Smooth muscle cell (in vitro differentiated cells): Measurements from ENCODE around the gene PRDM12. TPM values are rescaled to one million over a fixed set of nuclear protein-coding genes. Genes with fewer than 3 reads are reported as not detected.

ENCODE experiments used
- DNase-seq: peaks from one replicate; lab custom pipeline; 2025; ENCODE audit not compliant: unreplicated experiment; lab: John Stamatoyannopoulos, UW
- H2AFZ ChIP-seq: fragments of 200-600 bp; sonication (generic); 2 replicates; pipeline ENCODE4 v1.6.0; 2016; ENCODE audit warnings: antibody characterized with exemption, low read depth, mild to moderate bottlenecking
- H3F3A ChIP-seq: fragments of 200-600 bp; sonication (generic); 2 replicates; pipeline ENCODE4 v1.6.0; 2017; ENCODE audit warnings: antibody characterized with exemption, low read depth
- H3K27ac ChIP-seq: fragments of 200-600 bp; sonication (generic); 2 replicates; pipeline ENCODE4 v1.5.1; 2016; ENCODE audit warnings: low read depth, mild to moderate bottlenecking
- H3K27me3 ChIP-seq: fragments of 200-600 bp; sonication (generic); 2 replicates; pipeline ENCODE4 v1.6.1; 2016; ENCODE audit warnings: low read depth, mild to moderate bottlenecking
- H3K36me3 ChIP-seq: fragments of 200-600 bp; sonication (generic); 2 replicates; pipeline ENCODE4 v1.5.1; 2016; ENCODE audit warnings: low read depth
- H3K4me1 ChIP-seq: fragments of 200-600 bp; sonication (generic); 2 replicates; pipeline ENCODE4 v1.5.1; 2016; ENCODE audit warnings: low read depth
- H3K4me2 ChIP-seq: fragments of 200-600 bp; sonication (generic); 2 replicates; pipeline ENCODE4 v1.6.0; 2016; ENCODE audit warnings: mild to moderate bottlenecking
- H3K4me3 ChIP-seq: fragments of 200-600 bp; sonication (generic); 2 replicates; pipeline ENCODE4 v1.5.1; 2016; ENCODE audit warnings: mild to moderate bottlenecking
- H3K79me2 ChIP-seq: fragments of 200-600 bp; sonication (generic); 2 replicates; pipeline ENCODE4 v1.6.0; 2016; ENCODE audit warnings: low read depth, mild to moderate bottlenecking
- H3K9ac ChIP-seq: fragments of 200-600 bp; sonication (generic); 2 replicates; pipeline ENCODE4 v1.6.0; 2016; ENCODE audit warnings: low read depth
- H3K9me3 ChIP-seq: fragments of 200-600 bp; sonication (generic); replicated peaks from 2 replicates; pipeline ENCODE4 v1.5.1; 2016; ENCODE audit warnings: low read depth
- H4K20me1 ChIP-seq: fragments of 200-600 bp; sonication (generic); 2 replicates; pipeline ENCODE4 v1.6.0; 2016; ENCODE audit warnings: low read depth
- WGBS: methylation state at CpG from one replicate; pipeline ENCODE4 v1.1.7; 2016; ENCODE audit warnings: low lambda C conversion rate; 5-methylcytosine and 5-hydroxymethylcytosine counted together
- polyA plus RNA-seq: library from polyadenylated mRNA; unstranded; fragments of >200 nt; fragmentation: Nextera tagmentation; extraction: Ambion mirVana; gene quantifications from 2 replicates; pipeline ENCODE4 v1.2.1, GENCODE V29; 2016
- total RNA-seq: library from RNA; depleted of rRNA; stranded (reverse); fragments of >200 nt; gene quantifications from 2 replicates; pipeline ENCODE4 v1.2.3, GENCODE V29; 2014
- TF ChIP-seq, protein P1 (sequence below): fragments of 200-600 bp; sonication (generic); IDR thresholded peaks from 2 replicates; pipeline ENCODE4 v1.5.1; 2017; ENCODE audit warnings: borderline replicate concordance, mild to moderate bottlenecking, antibody characterized with exemption; ENCODE audit not compliant: insufficient read depth, poor library complexity, severe bottlenecking

The PRDM12 gene
- total and polyA plus RNA-seq, 2 experiments from 2014 or later: not detected

DNA sequence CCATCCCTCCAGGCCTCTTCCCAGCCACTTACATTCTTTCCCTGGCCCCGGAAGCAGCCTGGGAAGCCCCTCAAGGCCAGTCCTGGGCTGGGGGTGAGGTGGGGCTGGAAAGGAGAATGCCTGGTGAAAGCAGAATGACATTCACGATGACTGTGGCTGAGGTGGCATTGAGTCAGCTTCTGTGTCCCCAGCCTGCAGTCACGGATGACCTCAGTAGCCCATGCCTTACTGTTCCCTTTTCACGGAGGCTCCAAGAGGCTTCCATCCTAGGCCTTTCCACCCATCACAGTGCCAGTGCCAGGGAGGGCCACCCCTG lies 2.7 kb downstream of the PRDM12 start:
- H3K4me1 ChIP-seq: peaks cover 31% of the 10 kb centered on the region
- DNase-seq: no peak
- no peak overlapping the region for H3K4me3 ChIP-seq
- no peak overlapping the region for H3K9ac ChIP-seq
- H3K27me3 ChIP-seq: peaks cover 69% of the 10 kb centered on the region
- H3K9me3 ChIP-seq: no peaks in the 10 kb centered on the region
- no peak overlapping the region for H2AFZ ChIP-seq
- WGBS: 40% methylated on average over 4 of the region's 4 CpGs
- no peak overlapping the region for H3K4me2 ChIP-seq
- no peaks in the 10 kb centered on the region for H3F3A ChIP-seq
- H4K20me1 ChIP-seq: peaks cover 7% of the 10 kb centered on the region
- TF ChIP-seq, protein P1, sequence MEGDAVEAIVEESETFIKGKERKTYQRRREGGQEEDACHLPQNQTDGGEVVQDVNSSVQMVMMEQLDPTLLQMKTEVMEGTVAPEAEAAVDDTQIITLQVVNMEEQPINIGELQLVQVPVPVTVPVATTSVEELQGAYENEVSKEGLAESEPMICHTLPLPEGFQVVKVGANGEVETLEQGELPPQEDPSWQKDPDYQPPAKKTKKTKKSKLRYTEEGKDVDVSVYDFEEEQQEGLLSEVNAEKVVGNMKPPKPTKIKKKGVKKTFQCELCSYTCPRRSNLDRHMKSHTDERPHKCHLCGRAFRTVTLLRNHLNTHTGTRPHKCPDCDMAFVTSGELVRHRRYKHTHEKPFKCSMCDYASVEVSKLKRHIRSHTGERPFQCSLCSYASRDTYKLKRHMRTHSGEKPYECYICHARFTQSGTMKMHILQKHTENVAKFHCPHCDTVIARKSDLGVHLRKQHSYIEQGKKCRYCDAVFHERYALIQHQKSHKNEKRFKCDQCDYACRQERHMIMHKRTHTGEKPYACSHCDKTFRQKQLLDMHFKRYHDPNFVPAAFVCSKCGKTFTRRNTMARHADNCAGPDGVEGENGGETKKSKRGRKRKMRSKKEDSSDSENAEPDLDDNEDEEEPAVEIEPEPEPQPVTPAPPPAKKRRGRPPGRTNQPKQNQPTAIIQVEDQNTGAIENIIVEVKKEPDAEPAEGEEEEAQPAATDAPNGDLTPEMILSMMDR: no peak
- no peaks in the 10 kb centered on the region for H3K36me3 ChIP-seq
- H3K79me2 ChIP-seq: no peaks in the 10 kb centered on the region
- no peak overlapping the region for H3K27ac ChIP-seq

DNA sequence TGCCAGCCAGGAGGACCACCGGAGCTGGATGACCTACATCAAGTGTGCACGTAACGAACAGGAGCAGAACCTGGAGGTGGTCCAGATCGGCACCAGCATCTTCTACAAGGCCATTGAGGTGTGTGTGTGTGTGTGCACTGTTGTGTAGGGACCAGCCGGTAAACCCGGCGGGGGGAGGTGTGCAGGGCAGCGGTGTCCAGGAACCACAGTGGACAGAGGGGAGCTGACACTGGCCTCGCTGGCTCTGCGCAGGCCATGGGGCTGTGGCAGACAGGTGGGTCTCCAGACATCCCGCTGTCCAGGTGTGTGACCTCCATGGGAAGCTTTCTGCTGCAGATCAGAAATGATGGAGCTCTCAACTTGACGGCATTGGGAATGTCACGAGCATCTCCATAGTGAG lies 3.8 kb downstream of the PRDM12 start:
- Histone ChIP-seq H3K27ac (no peak overlapping the region), H3K4me2 (no peak overlapping the region), H3K79me2 (no peaks in the 10 kb centered on the region), H4K20me1 (no peaks in the 10 kb centered on the region), H3K36me3 (no peaks in the 10 kb centered on the region), H3K9me3 (no peaks in the 10 kb centered on the region), H3K4me1 (peaks cover 27% of the 10 kb centered on the region), H3K9ac (no peak overlapping the region), H2AFZ (no peak overlapping the region), H3K27me3 (peaks cover 58% of the 10 kb centered on the region), H3F3A (no peaks in the 10 kb centered on the region), H3K4me3 (no peak overlapping the region)
- no peak for DNase-seq
- TF ChIP-seq, protein P1: no peak
- WGBS: 95% methylated on average over 13 of the region's 13 CpGs

DNA sequence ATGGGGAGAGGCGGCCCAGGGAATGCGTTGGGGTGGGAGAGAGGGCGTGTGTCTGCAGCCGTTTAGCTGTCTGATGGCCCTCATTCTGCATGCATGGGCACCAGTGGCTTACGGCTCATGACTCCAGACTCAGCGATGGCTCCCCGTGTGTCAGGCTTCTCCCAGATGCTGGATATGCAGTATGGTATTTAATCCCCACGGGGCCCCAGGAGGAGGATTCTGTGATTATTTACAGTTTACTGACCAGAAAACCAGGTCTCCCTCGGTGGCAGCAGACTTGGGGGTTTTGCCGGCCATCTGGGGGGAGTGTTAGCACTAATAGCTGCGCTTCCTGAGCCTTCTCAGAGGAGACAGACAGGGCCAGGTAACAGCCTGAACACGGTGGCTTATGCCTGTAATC lies 4.3 kb downstream of the PRDM12 start:
- Histone ChIP-seq H3K4me3 (no peak overlapping the region), H3K36me3 (no peaks in the 10 kb centered on the region), H2AFZ (no peak overlapping the region), H3K79me2 (no peaks in the 10 kb centered on the region), H3F3A (no peaks in the 10 kb centered on the region), H3K9ac (no peak overlapping the region), H3K4me2 (no peak overlapping the region), H3K27ac (no peak overlapping the region), H3K9me3 (no peaks in the 10 kb centered on the region), H3K4me1 (peaks cover 24% of the 10 kb centered on the region), H3K27me3 (peaks cover 53% of the 10 kb centered on the region), H4K20me1 (no peaks in the 10 kb centered on the region)
- DNase-seq: no peak
- 80% methylated on average over 12 of the region's 12 CpGs for WGBS
- TF ChIP-seq, protein P1: no peak

DNA sequence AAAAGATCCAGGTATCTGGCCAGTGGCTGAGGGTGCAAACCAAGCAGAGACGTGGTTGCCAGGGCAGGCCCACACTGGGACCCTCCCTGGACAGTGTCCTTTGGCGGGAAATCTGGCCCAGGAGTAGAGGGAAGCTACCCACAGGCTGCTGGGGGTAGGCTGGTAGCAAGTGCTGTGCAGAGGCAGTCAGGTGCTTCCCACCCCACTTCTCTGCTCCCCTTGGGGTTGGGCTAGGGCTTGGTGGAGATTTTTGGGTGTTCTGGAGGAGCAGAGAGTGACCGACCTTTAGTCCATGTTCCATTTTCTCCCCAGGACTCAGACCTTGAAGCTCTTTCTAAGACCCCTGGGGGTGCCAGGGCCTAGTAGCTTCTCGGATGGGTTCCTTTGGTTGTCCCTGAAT lies 5.6 kb downstream of the PRDM12 start:
- Histone ChIP-seq H3K9ac (no peak overlapping the region), H3K27ac (no peak overlapping the region), H3K4me2 (no peak overlapping the region), H3K4me3 (no peak overlapping the region), H3F3A (no peaks in the 10 kb centered on the region), H3K36me3 (no peaks in the 10 kb centered on the region), H2AFZ (no peak overlapping the region), H3K79me2 (no peaks in the 10 kb centered on the region), H3K9me3 (no peaks in the 10 kb centered on the region), H3K4me1 (peaks cover 17% of the 10 kb centered on the region), H4K20me1 (no peaks in the 10 kb centered on the region), H3K27me3 (peaks cover 40% of the 10 kb centered on the region)
- 91% methylated on average over 4 of the region's 4 CpGs for WGBS
- no peak for DNase-seq
- TF ChIP-seq, protein P1: no peak
